ENCODE results near the gene TPRN. TPM values are rescaled to one million over a fixed set of nuclear protein-coding genes. Genes with fewer than 3 reads are reported as not detected.

TPRN gene
- total RNA-seq, 1 experiment from 2014 or later: 43.1 TPM

DNA sequence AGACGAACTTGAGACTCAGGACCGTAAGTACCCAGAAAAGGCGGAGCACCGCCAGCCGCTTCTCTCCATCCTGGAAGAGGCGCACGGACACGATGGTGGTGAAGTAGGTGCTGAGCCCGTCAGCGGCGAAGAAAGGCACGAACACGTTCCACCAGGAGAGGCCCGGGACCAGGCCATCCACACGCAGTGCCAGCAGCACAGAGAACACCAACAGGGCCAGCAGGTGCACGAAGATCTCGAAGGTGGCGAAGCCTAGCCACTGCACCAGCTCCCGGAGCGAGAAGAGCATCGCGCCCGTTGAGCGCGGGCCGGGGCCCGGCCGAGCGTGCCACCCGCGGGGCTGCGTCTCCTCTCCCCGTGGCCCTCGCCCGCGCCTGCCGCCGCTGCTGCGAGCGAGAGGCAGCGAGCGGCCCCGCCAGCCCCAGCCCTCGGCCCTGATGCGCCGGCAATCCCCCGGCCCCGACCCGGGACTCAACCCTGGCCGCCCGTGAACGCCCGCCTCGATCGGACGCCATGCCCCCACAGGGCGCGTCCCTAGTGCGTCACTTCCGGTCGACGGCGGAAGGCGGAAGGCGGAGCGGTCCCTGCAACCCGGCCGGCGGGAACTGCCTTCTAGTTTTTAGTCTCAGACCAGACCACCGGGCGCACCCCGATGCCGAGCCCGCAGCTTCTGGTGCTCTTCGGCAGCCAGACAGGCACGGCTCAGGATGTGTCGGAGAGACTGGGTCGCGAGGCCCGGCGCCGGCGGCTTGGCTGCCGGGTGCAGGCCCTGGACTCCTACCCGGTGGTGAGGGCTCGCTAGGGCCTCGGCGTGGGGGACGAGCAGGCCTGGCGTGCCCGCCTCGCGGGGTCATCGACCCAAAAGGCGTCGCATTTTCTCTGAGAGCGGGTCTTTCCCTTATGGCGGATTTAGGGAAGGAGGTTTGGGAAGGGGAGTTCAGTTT is 4.9 kb upstream of the TPRN start, which contains the start of the genes NDOR1 and TMEM203:
Gene NDOR1 (plus strand): TSS at position 575 of the 944 bp plus-strand sequence. CDS start 78 bp downstream, at position 653.
Gene TMEM203 (minus strand): TSS at position 523 of the 944 bp plus-strand sequence. CDS start 234 bp downstream, at position 289.
- peak; percentile 2; the same call in 1 of the 2 replicates for ATAC-seq
- peaks cover 24% of the 10 kb centered on the region for H3K36me3 Mint-ChIP-seq
- POLR2A ChIA-PET: interaction anchor here (1.4 kb wide), 1 partner anchor 17 kb away, joined by 4 read pairs; the partner anchor contains the start of gene SSNA1
- DNase-seq (ENCODE audit: low spot score): peak; percentile 95
- H3K4me1 Mint-ChIP-seq: peaks cover 31% of the 10 kb centered on the region
- peak within 1 kb of the TSS; percentile 97 for H3K4me3 Mint-ChIP-seq
- H3K27ac Mint-ChIP-seq: peak within 1 kb of the TSS; percentile 82
- H3K9me3 Mint-ChIP-seq: no peaks in the 10 kb centered on the region
- no peaks in the 10 kb centered on the region for H3K27me3 Mint-ChIP-seq (ENCODE audit: low read depth)
- CTCF ChIA-PET: interaction anchor here (0.9 to 1.8 kb wide), 4 partner anchors 15 to 32 kb away, joined by 3 to 6 read pairs (median 4); partner anchors contain the start of gene SSNA1
- TF ChIP-seq, protein P1, sequence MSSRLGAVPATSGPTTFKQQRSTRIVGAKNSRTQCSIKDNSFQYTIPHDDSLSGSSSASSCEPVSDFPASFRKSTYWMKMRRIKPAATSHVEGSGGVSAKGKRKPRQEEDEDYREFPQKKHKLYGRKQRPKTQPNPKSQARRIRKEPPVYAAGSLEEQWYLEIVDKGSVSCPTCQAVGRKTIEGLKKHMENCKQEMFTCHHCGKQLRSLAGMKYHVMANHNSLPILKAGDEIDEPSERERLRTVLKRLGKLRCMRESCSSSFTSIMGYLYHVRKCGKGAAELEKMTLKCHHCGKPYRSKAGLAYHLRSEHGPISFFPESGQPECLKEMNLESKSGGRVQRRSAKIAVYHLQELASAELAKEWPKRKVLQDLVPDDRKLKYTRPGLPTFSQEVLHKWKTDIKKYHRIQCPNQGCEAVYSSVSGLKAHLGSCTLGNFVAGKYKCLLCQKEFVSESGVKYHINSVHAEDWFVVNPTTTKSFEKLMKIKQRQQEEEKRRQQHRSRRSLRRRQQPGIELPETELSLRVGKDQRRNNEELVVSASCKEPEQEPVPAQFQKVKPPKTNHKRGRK (CRISPR knock-in tag; IDR thresholded peaks at IDR 0.05; ENCODE audit: borderline replicate concordance): no peak
- TF ChIP-seq KAT7 (CRISPR knock-in tag; IDR thresholded peaks at IDR 0.05; ENCODE audit: borderline replicate concordance) (no peak; the same call in 1 of the 2 replicates), TEAD4 (CRISPR knock-in tag; IDR thresholded peaks at IDR 0.05) (no peak), ZNF423 (CRISPR knock-in tag; IDR thresholded peaks at IDR 0.05) (no peak), ATF1 (CRISPR knock-in tag; IDR thresholded peaks at IDR 0.05) (peak; percentile 75; the same call in 1 of the 2 replicates), ARID4B (CRISPR knock-in tag; IDR thresholded peaks at IDR 0.05; ENCODE audit: borderline replicate concordance) (peak; percentile 82; the same call in 1 of the 2 replicates), EMX1 (CRISPR knock-in tag; IDR thresholded peaks at IDR 0.05) (no peak), ZNF671 (CRISPR knock-in tag; IDR thresholded peaks at IDR 0.05) (no peak), GRHL2 (CRISPR knock-in tag; IDR thresholded peaks at IDR 0.05; ENCODE audit: insufficient replicate concordance, severe bottlenecking) (no peak), RORB (CRISPR knock-in tag; IDR thresholded peaks at IDR 0.05) (no peak), CREM (CRISPR knock-in tag; IDR thresholded peaks at IDR 0.05) (peak; percentile 99), JAZF1 (CRISPR knock-in tag; IDR thresholded peaks at IDR 0.05) (no peak), SP1 (CRISPR knock-in tag; conservative IDR thresholded peaks at IDR 0.05) (peak; percentile 95), NR1H2 (CRISPR knock-in tag; IDR thresholded peaks at IDR 0.05) (no peak), FOXP1 (CRISPR knock-in tag; IDR thresholded peaks at IDR 0.05; ENCODE audit: borderline replicate concordance) (peak; percentile 79), TCF7 (CRISPR knock-in tag; IDR thresholded peaks at IDR 0.05; ENCODE audit: low read depth) (no peak), ZNF317 (CRISPR knock-in tag; IDR thresholded peaks at IDR 0.05; ENCODE audit: borderline replicate concordance, low read depth) (no peak), ZNF232 (CRISPR knock-in tag; IDR thresholded peaks at IDR 0.05) (no peak), ZNF138 (CRISPR knock-in tag; conservative IDR thresholded peaks at IDR 0.05) (no peak), SMAD4 (CRISPR knock-in tag; IDR thresholded peaks at IDR 0.05) (no peak)
- TF ChIP-seq, protein P2, sequence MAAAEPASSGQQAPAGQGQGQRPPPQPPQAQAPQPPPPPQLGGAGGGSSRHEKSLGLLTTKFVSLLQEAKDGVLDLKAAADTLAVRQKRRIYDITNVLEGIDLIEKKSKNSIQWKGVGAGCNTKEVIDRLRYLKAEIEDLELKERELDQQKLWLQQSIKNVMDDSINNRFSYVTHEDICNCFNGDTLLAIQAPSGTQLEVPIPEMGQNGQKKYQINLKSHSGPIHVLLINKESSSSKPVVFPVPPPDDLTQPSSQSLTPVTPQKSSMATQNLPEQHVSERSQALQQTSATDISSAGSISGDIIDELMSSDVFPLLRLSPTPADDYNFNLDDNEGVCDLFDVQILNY (CRISPR knock-in tag; IDR thresholded peaks at IDR 0.05): peak; percentile 95
- TF ChIP-seq, protein P3, sequence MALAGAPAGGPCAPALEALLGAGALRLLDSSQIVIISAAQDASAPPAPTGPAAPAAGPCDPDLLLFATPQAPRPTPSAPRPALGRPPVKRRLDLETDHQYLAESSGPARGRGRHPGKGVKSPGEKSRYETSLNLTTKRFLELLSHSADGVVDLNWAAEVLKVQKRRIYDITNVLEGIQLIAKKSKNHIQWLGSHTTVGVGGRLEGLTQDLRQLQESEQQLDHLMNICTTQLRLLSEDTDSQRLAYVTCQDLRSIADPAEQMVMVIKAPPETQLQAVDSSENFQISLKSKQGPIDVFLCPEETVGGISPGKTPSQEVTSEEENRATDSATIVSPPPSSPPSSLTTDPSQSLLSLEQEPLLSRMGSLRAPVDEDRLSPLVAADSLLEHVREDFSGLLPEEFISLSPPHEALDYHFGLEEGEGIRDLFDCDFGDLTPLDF (CRISPR knock-in tag; IDR thresholded peaks at IDR 0.05): no peak
- TF ChIP-seq, protein P4, sequence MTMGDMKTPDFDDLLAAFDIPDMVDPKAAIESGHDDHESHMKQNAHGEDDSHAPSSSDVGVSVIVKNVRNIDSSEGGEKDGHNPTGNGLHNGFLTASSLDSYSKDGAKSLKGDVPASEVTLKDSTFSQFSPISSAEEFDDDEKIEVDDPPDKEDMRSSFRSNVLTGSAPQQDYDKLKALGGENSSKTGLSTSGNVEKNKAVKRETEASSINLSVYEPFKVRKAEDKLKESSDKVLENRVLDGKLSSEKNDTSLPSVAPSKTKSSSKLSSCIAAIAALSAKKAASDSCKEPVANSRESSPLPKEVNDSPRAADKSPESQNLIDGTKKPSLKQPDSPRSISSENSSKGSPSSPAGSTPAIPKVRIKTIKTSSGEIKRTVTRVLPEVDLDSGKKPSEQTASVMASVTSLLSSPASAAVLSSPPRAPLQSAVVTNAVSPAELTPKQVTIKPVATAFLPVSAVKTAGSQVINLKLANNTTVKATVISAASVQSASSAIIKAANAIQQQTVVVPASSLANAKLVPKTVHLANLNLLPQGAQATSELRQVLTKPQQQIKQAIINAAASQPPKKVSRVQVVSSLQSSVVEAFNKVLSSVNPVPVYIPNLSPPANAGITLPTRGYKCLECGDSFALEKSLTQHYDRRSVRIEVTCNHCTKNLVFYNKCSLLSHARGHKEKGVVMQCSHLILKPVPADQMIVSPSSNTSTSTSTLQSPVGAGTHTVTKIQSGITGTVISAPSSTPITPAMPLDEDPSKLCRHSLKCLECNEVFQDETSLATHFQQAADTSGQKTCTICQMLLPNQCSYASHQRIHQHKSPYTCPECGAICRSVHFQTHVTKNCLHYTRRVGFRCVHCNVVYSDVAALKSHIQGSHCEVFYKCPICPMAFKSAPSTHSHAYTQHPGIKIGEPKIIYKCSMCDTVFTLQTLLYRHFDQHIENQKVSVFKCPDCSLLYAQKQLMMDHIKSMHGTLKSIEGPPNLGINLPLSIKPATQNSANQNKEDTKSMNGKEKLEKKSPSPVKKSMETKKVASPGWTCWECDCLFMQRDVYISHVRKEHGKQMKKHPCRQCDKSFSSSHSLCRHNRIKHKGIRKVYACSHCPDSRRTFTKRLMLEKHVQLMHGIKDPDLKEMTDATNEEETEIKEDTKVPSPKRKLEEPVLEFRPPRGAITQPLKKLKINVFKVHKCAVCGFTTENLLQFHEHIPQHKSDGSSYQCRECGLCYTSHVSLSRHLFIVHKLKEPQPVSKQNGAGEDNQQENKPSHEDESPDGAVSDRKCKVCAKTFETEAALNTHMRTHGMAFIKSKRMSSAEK (CRISPR knock-in tag; IDR thresholded peaks at IDR 0.05; ENCODE audit: borderline replicate concordance): no peak

All from WTC11 (cell line).